Thymus (tissue), 11 donors: Measurements from ENCODE around the gene TSPAN31. TPM values are rescaled to one million over a fixed set of nuclear protein-coding genes. Genes with fewer than 3 reads are reported as not detected.
A peak's percentile ranks its signal among the peaks of the same experiment; 100 is the strongest.

ENCODE experiments used
- DNase-seq, 9 donors: peaks; one replicate each; pipeline ENCODE4 v3.0.0-alpha.2; 2013; ENCODE audit warnings: low spot score in 9 of 9, low read depth in 6 of 9, missing footprints in 1 of 9
- H3K27ac ChIP-seq, 2 donors: one replicate each; pipeline ENCODE4 v1.5.1; 2013; ENCODE audit warnings: control low read depth in 1 of 2, low read depth in 1 of 2, low read length in 1 of 2, mild to moderate bottlenecking in 1 of 2, moderate library complexity in 1 of 2
- H3K27me3 ChIP-seq, 2 donors: one replicate each; pipeline ENCODE4 v1.5.1; 2013; ENCODE audit warnings: low read length in 1 of 2; ENCODE audit not compliant: control insufficient read depth in 2 of 2, insufficient read depth in 1 of 2
- H3K36me3 ChIP-seq, 2 donors: one replicate each; pipeline ENCODE4 v1.5.1; 2013; ENCODE audit warnings: low read length in 1 of 2, mild to moderate bottlenecking in 1 of 2, moderate library complexity in 1 of 2; ENCODE audit not compliant: control insufficient read depth in 2 of 2, insufficient read depth in 2 of 2
- H3K4me1 ChIP-seq, 2 donors: one replicate each; pipeline ENCODE4 v1.5.1; 2013; ENCODE audit warnings: low read length in 2 of 2; ENCODE audit not compliant: control insufficient read depth in 2 of 2, insufficient read depth in 2 of 2
- H3K4me3 ChIP-seq, 2 donors: one replicate each; pipeline ENCODE4 v1.5.1; 2013; ENCODE audit warnings: low read length in 2 of 2, control low read depth in 1 of 2, mild to moderate bottlenecking in 1 of 2
- H3K9me3 ChIP-seq, 2 donors: one replicate each; pipeline ENCODE4 v1.5.1; 2013; ENCODE audit warnings: low read length in 1 of 2, mild to moderate bottlenecking in 1 of 2; ENCODE audit not compliant: control insufficient read depth in 2 of 2, insufficient read depth in 1 of 2
- WGBS: extraction: QIAGEN DNeasy Blood & Tissue Kit; methylation state at CpG from one replicate; pipeline ENCODE4 v1.1.7; 2013; 5-methylcytosine and 5-hydroxymethylcytosine counted together
- polyA plus RNA-seq: library from polyadenylated mRNA; stranded (reverse); fragments of 200-250 nt; gene quantifications from one replicate; pipeline ENCODE4 v1.2.3, GENCODE V29; 2013
- total RNA-seq: library from RNA; stranded (reverse); fragments of 120-200 nt; gene quantifications from one replicate; pipeline ENCODE4 v1.2.4, GENCODE V29; 2013
- donor health status: healthy.

TSPAN31 gene
- total and polyA plus RNA-seq, 2 donors: 25.3 to 31.4 TPM

- Histone ChIP-seq H3K9me3 (no peaks in the 10 kb centered on the region), H3K4me3 (peak overlapping the region; percentile 58 to 68), H3K36me3 (peaks cover 14 to 39% of the 10 kb centered on the region in 2 donors), H3K27me3 (peaks cover 0 to 2% of the 10 kb centered on the region in 2 donors), H3K4me1 (peaks cover 28 to 42% of the 10 kb centered on the region in 2 donors), H3K27ac (peak overlapping the region; percentile 81 to 82)
- 62% methylated on average over 8 of the region's 8 CpGs for WGBS
- no peak for DNase-seq
Observed at GRCh38 chr12:57745485-57745881, 644 bp downstream of the TSPAN31 start.

GRCh38 chr12:57746025-57746424 lies 1.2 kb downstream of the TSPAN31 start:
- WGBS: 95% methylated on average over 3 of the region's 3 CpGs
- DNase-seq: no peak
- Histone ChIP-seq H3K36me3 (peaks cover 14 to 44% of the 10 kb centered on the region in 2 donors), H3K27ac (no peak overlapping the region), H3K27me3 (peaks cover 0 to 2% of the 10 kb centered on the region in 2 donors), H3K4me3 (no peak overlapping the region), H3K9me3 (no peaks in the 10 kb centered on the region), H3K4me1 (peaks cover 22 to 42% of the 10 kb centered on the region in 2 donors)

DNA sequence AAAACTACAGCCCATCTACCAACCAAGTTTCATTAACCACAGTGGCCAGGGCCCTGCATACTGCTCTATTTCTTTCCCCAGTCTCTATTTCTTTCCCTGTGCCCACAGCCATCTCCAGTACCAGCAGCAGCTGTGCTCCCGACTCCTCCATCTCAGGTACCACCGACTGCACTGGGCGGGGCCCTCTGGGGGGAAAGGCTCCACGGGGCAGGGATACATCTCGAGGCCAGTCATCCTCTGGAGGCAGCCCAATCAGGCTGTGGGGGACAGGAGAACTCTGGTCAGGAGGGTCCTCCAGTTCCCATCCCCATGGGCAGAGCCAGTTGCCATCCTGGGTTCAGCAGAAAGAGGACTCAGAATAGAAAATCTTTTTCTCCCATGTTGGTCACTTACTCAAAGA lies 4.2 kb downstream of the TSPAN31 start:
- H3K36me3 ChIP-seq: peaks cover 14 to 44% of the 10 kb centered on the region in 2 donors
- H3K4me1 ChIP-seq: peaks cover 25 to 48% of the 10 kb centered on the region in 2 donors
- no peak overlapping the region for H3K27ac ChIP-seq
- peaks cover 0 to 2% of the 10 kb centered on the region in 2 donors for H3K27me3 ChIP-seq
- WGBS: 98% methylated on average over 5 of the region's 5 CpGs
- H3K4me3 ChIP-seq: no peak overlapping the region
- H3K9me3 ChIP-seq: no peaks in the 10 kb centered on the region
- DNase-seq: no peak

DNA sequence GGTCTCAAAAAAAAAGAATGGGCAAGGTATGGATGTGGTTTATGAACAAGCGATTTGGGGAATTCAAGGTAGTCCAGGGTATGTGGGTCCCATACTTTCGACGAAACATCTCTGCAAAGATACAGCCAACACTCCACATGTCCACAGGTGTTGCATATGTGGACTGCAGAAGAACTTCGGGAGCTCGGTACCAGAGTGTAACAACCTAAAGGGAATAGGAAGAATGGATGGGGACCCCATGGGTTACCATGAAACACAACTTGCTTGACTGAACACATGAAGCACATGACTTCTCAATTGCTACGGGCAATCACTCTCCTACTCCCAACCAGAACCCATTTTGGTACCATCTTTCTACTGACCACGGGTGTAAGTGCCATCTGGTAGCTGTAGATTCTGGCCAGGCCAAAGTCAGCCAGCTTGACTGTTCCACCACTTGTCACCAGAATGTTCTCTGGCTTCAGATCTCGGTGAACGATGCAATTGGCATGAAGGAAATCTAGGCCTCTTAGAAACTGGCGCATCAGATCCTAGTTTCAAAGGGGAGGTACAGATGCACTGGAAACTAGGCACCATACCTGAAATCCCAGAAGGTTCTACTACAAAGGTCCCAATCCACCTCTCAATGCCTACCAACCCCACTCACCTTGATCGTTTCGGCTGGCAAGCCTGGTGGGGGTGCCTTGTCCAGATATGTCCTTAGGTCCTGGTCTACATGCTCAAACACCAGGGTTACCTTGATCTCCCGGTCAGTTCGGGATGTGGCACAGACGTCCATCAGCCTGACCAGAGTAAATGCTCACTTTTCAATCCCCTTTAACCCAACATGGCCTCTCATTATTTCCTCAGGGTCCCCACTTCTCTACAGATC lies 6.0 kb downstream of the TSPAN31 start:
- WGBS: 95% methylated on average over 15 of the region's 15 CpGs
- no peak for DNase-seq
- Histone ChIP-seq H3K4me3 (peak overlapping the region in 1 of 2 donors; percentile 59), H3K9me3 (no peaks in the 10 kb centered on the region), H3K36me3 (peaks cover 14 to 44% of the 10 kb centered on the region in 2 donors), H3K4me1 (peaks cover 19 to 43% of the 10 kb centered on the region in 2 donors), H3K27ac (no peak overlapping the region), H3K27me3 (peaks cover 0 to 2% of the 10 kb centered on the region in 2 donors)

GRCh38 chr12:57751432-57751787 lies 6.6 kb downstream of the TSPAN31 start:
- peak overlapping the region; percentile 59 to 81 for H3K4me3 ChIP-seq
- peaks cover 2 to 8% of the 10 kb centered on the region in 2 donors for H3K27me3 ChIP-seq
- no peak for DNase-seq
- peaks cover 23 to 49% of the 10 kb centered on the region in 2 donors for H3K4me1 ChIP-seq
- no peak overlapping the region for H3K27ac ChIP-seq
- no peaks in the 10 kb centered on the region for H3K9me3 ChIP-seq
- peaks cover 13 to 40% of the 10 kb centered on the region in 2 donors for H3K36me3 ChIP-seq
- 17% methylated on average over 8 of the region's 8 CpGs for WGBS

DNA sequence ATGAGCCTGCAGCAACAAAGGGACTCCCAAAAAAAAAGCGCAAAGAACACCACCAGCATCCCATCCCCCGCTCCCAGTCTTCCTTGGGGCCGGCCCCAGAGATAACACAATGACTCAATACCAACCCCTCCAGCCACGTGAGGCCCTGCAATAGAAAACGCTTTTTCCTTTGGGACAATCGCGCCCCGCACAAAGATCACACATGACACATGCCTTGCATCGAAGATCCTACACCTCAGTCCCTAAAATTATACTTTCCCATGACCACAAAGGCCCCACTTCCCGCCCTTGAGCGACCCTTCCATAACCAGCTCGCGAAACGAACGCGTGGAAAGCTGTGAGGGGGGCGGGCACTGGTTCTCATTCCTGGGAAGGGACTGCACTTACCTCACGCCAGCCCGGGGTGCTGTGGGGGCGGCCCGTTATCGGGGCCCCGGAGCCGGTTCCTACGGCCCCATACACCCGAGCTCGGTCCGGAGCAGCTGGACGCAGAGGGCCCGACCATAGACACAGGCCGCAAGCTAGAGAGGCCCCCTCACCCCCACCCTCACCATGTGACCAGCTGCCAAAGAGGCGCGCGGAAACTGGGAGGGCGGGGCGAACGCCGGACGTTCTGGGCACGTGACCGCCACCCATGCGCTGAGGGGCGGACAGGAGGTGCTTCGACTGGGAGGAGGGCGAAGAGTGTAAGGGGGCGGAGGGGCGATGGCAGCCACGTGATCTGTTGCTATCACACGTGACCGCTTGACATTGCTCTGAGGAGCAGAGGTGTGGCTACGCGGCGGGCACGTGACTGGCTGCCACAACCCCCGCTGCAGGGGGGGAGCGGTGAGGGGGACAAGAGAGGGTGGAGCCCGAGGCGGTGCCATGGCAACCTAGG lies 7.2 kb downstream of the TSPAN31 start, which contains the start of gene CDK4:
TSS of gene CDK4 (minus strand) at position 523 of the 880 bp plus-strand sequence. CDS start 593 bp downstream, outside the sequence.
- peaks cover 8 to 34% of the 10 kb centered on the region in 2 donors for H3K36me3 ChIP-seq
- H3K27me3 ChIP-seq: peaks cover 2 to 14% of the 10 kb centered on the region in 2 donors
- H3K27ac ChIP-seq: peak within 1 kb of the TSS; percentile 75 to 77
- peak; percentile 91 to 99 (median 98) for DNase-seq
- peaks cover 28 to 55% of the 10 kb centered on the region in 2 donors for H3K4me1 ChIP-seq
- H3K9me3 ChIP-seq: peaks cover 0 to 2% of the 10 kb centered on the region in 2 donors
- WGBS: under 1% methylated on average over 58 of the region's 58 CpGs
- H3K4me3 ChIP-seq: peak within 1 kb of the TSS; percentile 59 to 81

DNA sequence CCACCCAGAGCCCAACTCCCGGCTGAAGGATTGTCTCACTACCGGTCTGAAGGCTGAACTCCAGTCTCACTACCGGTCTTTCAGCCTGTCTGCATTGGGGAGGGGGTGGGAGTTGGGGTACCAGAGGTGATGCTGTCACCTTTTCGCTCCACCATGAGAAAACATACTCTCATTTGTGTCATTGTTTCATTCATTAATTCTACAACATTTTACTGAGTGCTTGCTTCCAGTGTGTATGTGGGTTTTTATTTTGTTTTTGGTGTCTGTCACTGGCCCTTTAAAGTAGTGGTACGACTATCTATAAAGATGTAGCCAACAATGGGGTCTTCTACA lies 7.8 kb downstream of the TSPAN31 start:
- H3K36me3 ChIP-seq: peaks cover 8 to 29% of the 10 kb centered on the region in 2 donors
- peak overlapping the region; percentile 22 to 75 for H3K27ac ChIP-seq
- 4% methylated on average over 5 of the region's 5 CpGs for WGBS
- peak overlapping the region; percentile 17 to 43 for H3K4me3 ChIP-seq
- peaks cover 28 to 55% of the 10 kb centered on the region in 2 donors for H3K4me1 ChIP-seq
- H3K27me3 ChIP-seq: peaks cover 2 to 14% of the 10 kb centered on the region in 2 donors
- H3K9me3 ChIP-seq: peaks cover 0 to 2% of the 10 kb centered on the region in 2 donors
- DNase-seq: no peak

- WGBS: 78% methylated on average over 1 of the region's 1 CpG
- Histone ChIP-seq H3K27ac (peak overlapping the region in 1 of 2 donors; percentile 83), H3K4me3 (no peak overlapping the region), H3K9me3 (peaks cover 0 to 2% of the 10 kb centered on the region in 2 donors), H3K4me1 (peaks cover 28 to 55% of the 10 kb centered on the region in 2 donors), H3K36me3 (peaks cover 15 to 30% of the 10 kb centered on the region in 2 donors), H3K27me3 (peaks cover 2 to 14% of the 10 kb centered on the region in 2 donors)
- DNase-seq: no peak
Observed at GRCh38 chr12:57753756-57754337, 9.0 kb downstream of the TSPAN31 start.
